Pulmonary artery endothelial cell (primary cell): ENCODE data around the gene MGAT3. TPM values are rescaled to one million over a fixed set of nuclear protein-coding genes. Genes with fewer than 3 reads are reported as not detected.

ENCODE experiments used
- DNase-seq: peaks from one replicate; pipeline ENCODE4 v3.0.0-alpha.2; 2011; ENCODE audit warnings: low read depth, low spot score
- total RNA-seq: library from RNA; depleted of rRNA; stranded (reverse); fragments of >200 nt; gene quantifications from 2 replicates; pipeline ENCODE4 v1.2.3, GENCODE V29; 2014

The MGAT3 gene
- total RNA-seq, 1 donor from 2014 or later, result not detected

DNA sequence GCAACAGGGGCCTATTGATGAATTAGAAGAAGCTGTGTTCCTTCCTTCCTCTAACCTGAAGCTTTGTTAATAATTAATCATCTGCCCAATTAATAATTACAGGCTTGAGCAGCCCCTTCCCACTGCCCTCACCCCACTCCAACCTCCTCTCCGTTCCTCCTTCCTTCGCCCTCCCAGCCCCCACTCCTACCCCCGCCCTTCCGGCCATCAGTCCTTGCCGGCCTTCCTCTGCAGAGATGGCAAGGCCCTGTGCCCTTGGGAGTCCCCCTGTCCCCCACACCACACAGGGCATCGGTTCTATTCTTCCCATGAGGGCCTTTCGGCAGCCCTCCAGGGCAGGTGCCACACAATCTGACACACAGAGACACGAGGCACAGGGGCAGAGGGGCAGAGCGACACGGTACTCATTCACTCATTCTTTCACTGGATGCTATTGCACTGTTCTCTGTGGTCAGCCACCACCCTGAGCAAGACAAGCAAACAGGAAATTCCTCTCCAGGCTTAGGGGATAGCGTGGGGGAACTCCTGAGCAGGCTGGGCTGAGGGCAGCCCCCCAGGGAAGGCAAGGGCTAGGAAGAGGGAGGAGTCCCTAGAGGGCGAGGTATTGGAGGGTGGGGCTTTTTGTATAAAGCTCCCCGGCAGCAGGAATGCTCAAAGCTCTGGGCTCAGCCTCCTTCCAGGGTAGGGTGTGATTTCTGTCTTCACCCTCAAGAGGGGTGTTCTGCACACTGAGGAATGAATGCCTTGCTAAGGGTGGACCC, 14.7 kb downstream of the MGAT3 start:
- DNase-seq, result no peak

DNA sequence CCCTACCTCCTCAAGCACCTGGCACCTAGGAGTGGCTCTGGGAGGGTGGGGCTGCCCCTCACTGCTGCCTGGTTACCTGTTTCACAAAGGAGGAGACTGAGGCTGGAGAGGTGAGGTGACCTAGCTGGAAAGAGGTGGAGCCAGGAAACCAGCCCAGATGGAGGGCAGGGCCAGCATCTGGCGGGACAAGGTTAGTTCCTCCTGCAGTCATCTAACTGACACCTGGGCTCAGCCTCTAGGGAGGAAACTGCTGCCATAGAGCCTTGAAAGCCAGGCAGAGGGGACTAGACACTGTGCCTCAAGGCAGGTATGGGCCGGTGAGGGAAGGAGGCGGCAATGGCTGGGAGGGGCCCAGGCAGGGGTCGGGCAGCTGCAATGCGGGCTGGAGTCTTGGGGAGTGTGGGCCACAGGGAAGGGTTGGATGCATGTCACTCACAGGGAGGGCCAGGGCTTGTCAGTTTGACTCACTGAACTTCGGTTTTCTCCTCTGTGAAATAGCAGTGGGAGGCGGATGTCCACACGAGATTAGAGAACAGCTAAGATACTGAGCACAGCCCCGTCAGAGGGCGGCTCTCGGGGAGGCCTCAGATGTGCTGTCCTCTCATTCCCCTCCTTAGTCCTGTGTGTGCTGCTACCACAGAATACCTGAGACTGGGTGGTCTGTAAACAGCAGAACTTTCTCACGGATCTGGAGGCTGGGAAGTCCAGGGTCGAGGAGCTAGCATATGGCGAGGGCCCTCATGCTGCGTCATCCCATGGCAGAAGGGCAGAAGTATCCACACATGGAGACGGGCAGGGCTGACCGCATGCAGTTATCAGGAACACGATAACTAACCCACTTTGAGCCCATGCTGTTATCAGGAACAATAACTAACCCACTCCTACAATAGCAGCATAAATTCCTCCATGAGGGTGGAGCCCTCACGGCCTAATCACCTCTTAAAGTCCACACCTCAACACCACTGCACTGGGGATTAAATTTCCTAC, 16.1 kb downstream of the MGAT3 start:
- DNase-seq, result no peak

DNA sequence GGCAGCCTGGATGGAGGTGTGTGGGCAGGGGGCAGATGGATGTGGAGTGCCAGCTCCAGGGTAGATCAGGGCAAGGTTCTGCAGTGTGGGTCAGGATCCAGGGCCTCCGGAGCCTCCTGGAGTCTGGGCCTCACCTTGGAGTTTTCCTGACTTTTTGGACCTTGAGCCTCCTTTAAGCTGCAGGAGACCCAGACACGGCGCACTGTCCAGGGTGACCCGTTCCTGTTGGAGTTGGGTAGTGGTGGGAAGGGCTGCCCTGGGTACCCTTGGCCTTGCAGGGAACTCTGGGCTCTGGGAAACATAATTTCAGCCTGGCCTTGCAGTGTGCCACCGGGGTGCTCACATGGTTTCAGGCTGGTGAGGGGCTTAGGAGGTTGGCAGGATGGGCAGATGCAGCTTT, 17.0 kb downstream of the MGAT3 start:
- no peak for DNase-seq

DNA sequence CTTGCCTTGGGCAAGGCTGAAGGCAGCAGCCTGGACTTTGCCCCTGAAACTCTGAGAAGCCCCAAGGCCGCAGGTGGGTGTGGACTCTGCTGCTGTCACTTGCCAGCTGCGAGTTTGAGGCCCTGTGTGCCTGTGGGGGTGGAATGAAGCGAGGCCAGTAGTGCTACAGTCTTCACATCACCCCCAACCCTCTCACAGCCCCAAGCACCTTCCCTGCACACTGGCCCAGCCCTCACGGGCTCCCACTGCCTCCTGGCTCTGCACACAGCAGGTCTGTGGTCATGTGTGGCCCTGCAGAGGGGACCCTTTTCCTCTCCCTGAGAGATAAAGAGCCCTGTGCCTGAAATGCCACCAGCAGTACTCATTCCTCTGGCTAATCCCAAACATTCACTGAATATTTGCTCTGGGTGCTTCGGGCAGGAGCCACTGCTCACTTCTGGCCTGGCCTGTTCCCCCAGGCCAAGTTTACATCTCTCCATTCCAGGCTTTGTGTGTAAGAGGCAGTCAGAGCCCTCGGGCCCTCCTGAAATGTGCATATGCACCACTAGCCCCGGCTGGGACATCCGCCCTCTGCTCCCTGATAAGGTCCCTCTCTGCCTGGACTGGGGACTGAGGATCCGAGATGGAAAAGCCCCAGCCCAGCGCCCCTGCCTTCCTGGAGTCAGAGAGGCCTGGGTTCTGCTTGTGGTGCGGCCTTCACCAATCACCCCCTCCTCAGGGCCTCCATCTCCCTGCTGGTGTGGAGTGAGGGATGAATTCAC, 17.7 kb downstream of the MGAT3 start:
- DNase-seq, result no peak

DNA sequence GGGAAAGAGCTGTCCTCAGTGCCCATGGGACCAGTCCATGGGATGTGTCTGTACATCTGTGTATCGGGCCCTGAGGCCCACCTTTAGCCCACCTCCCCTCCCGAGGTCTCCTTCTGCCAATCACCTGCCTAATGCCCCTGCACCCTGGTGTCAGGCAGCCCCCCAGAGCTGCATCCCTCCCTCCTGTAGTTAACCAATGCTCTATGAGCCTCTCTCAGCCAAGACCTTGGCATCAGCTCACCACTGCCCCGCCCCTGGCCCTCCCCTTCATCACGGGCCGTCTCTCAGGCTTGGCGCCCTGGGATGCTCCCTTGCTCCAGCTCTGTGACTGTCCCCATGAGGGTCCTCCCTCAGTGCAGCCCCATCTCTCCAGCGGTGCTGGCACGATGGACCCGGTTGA, 18.5 kb downstream of the MGAT3 start:
- DNase-seq, result no peak

DNA sequence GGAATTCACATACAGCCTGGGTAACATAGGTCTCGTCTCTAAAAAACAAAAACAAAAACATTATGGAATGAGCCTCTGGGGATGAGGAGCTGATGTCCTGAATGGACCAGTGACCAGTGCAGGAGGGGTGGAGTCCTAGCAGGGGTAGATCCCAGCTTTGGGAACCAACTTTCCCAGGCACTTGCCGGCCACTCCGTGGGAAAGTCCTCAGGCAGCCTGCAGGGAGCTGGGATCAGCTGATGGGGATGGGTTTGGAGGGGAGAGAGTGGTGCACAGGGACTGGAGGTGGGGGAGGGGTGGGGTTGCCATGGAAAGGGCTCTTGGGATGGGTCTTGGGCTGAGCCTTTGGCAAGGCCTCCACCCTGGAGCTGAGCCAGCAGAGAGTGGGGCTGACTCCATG, 19.1 kb downstream of the MGAT3 start:
- DNase-seq, result no peak

DNA sequence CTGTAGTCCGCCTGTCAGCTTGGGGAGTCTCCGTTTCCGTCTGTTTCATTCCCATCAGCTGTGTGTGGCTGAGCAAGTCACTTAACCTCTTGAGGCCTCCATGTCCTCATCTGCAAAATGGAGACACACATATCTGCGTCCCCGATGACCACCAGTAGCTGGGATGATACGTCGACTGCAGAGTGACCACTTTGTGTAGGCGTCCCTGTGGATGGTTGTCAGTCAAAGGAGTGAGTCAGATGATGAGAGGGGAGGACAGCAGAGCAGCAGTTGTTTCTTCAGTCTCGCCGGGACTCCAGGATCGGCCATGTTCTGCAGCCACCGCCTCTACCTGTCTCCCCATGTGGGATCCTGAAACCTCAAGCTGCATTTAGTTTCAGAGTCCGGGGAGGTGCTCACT, 19.9 kb downstream of the MGAT3 start:
- no peak for DNase-seq

DNA sequence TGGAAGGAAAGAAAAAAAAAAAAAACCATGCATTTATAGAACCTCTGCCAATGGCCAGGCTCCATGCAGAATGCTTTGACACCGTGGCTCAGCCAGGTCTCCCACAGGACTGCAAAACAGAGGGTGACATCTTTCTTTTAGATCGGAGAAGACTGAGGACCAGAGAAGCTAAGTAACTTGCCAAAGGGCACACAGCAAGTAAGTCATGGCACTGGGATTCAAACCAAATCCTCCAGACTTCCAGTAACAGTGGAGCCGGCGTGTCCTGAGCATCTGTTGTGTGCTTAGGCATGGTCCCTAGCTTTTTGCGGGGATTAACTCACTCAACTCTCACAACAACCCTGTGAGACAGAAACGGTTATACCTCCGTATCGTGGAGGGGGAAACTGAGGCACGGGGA, 20.7 kb downstream of the MGAT3 start:
- no peak for DNase-seq

DNA sequence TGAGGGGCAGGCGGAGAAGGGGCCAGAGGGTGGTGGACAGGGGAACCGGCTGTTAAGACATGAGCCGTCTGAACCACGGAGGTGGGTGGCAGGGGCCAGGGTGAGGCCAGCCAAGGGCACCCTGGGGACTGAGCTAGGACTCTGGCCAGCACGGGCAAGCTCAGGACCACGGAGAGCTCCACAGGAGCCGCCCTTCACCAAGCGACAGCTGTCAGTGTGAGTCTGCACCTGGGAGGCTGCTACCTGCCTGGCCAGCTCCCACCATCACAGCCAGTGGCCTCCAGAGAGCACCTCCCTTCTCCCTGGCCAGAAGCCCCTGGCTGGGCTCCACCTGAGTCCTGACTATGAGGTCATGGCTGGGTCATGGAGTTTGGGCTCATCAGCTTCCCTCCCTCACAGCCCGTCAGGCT, 21.6 kb downstream of the MGAT3 start:
- DNase-seq, result no peak

DNA sequence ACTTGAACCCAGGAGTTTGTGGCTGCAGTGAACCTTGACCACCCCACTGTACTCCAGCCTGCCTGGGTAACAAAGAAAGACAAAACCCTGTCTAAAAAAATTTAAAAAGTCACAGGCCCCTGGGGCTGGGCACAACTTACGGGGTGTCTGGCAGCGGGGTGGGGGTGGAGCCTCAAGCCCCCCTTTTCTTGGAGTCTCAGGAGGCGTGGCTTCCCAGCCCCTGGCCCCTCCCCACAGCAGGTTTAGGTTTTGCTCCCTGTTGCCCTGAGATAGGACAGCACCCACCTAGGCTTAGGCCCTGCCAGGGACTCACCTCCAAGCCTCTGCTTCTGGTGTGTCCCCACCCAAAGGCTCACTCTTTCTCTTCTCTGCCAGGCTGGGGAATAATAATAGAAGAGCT, 22.4 kb downstream of the MGAT3 start:
- DNase-seq, result no peak

DNA sequence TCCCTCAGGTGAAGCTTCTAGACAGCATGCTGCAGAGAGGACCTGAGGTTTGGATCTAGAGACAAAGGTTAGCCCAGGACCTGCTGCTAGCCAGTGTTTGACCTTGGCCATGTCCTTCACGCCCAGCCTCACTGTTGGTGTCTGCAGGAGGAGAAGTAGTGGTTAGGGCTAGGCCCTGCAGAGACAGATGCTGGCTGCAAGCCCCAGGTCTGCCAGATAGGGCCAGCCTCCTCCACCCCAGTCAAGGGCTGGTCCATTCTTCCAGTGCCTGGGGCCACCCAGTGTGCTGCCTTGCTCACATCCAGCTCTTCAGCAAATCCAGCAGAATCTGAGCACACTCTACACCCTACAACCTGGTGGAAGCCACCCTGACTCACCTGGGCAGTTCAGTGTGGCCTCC, 23.7 kb downstream of the MGAT3 start:
- no peak for DNase-seq

DNA sequence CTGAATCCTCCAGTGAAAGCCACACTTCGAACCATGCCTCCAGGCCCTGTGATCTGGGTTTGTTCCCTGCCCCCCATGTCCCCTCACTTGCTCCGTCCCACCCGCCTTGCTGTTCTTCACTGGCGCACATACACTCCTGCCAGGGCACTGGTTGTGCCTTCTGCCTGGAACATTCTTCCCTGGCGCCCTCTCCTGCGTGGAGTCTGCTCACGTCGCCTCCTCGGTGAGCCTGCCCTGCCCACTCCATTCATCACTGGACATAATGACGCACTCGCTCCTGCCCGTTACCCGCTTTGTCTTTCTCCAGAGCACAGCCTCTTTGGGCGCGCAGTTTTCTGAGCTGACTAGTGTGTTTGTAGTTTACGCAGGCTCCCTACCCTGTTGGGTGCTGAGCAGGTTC, 24.2 kb downstream of the MGAT3 start:
- DNase-seq, result no peak

DNA sequence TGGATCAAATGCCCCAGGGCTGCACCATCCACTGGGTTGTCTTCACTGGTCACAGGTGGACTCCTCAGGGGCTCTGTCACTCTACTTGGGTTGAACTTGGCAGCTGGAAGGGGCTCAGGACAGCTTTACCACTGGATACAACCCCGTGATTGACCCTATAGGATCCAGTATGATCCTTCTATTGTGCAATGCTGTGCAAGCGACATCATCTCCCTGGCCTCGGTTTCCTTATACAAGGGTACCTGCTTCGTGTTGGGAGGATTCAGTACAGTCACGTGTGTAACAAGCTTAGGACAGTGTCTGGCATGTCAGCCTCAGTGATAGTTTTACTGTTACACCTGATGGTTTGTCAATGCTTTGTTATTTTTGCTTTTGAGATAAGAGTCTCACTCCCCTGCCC, 24.8 kb downstream of the MGAT3 start:
- no peak for DNase-seq

DNA sequence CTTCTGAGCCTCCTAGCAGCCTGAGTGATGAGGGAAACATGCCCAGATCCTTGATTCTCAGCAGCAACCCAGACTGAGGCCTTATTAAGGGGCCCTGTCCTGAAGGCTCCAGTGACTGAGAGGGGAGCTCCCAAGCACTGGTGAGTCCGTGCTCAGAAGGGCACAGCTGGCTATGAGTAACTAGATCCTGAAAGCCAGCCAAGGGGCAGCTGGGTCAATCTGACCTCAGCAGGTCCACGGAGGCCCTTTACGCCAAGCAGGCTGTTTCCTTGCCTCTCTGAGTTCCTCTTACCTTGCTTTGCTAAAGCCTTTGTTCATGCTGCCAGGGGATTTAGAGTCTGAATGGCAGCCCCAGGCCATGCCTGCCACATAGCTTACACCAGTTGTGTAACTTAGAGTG, 26.0 kb downstream of the MGAT3 start:
- no peak for DNase-seq

DNA sequence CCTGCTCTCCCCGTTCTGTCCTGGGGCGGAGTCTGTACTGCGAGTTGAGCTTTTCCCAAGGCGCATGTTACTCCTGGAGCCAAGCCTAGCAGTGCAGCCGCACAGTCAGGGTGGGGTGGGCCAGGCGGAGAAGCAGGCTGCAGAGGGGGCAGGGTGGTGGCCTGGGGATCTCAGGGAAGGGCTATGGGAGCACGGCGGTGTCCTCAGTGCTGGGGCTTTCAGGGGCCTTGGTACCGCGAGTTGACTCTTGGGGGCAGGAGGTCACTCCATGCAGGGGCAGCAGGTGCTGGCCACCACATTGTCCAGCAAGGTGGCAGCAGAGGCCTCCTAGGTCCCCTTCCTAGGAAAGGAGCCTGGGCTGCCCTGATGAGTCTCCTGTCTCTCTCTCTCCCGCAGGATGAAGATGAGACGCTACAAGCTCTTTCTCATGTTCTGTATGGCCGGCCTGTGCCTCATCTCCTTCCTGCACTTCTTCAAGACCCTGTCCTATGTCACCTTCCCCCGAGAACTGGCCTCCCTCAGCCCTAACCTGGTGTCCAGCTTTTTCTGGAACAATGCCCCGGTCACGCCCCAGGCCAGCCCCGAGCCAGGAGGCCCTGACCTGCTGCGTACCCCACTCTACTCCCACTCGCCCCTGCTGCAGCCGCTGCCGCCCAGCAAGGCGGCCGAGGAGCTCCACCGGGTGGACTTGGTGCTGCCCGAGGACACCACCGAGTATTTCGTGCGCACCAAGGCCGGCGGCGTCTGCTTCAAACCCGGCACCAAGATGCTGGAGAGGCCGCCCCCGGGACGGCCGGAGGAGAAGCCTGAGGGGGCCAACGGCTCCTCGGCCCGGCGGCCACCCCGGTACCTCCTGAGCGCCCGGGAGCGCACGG, 30.4 kb downstream of the MGAT3 start:
- DNase-seq, result no peak

DNA sequence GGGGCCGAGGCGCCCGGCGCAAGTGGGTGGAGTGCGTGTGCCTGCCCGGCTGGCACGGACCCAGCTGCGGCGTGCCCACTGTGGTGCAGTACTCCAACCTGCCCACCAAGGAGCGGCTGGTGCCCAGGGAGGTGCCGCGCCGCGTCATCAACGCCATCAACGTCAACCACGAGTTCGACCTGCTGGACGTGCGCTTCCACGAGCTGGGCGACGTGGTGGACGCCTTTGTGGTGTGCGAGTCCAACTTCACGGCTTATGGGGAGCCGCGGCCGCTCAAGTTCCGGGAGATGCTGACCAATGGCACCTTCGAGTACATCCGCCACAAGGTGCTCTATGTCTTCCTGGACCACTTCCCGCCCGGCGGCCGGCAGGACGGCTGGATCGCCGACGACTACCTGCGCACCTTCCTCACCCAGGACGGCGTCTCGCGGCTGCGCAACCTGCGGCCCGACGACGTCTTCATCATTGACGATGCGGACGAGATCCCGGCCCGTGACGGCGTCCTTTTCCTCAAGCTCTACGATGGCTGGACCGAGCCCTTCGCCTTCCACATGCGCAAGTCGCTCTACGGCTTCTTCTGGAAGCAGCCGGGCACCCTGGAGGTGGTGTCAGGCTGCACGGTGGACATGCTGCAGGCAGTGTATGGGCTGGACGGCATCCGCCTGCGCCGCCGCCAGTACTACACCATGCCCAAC, 31.2 kb downstream of the MGAT3 start:
- no peak for DNase-seq

DNA sequence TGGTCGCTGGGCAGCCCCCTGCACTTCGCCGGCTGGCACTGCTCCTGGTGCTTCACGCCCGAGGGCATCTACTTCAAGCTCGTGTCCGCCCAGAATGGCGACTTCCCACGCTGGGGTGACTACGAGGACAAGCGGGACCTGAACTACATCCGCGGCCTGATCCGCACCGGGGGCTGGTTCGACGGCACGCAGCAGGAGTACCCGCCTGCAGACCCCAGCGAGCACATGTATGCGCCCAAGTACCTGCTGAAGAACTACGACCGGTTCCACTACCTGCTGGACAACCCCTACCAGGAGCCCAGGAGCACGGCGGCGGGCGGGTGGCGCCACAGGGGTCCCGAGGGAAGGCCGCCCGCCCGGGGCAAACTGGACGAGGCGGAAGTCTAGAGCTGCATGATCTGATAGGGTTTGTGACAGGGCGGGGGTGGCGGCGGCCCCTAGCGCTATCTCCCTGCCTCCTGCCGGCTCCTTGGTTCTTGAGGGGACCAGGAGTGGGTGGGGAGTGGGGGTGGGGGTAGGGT, 31.8 kb downstream of the MGAT3 start:
- DNase-seq, result no peak

DNA sequence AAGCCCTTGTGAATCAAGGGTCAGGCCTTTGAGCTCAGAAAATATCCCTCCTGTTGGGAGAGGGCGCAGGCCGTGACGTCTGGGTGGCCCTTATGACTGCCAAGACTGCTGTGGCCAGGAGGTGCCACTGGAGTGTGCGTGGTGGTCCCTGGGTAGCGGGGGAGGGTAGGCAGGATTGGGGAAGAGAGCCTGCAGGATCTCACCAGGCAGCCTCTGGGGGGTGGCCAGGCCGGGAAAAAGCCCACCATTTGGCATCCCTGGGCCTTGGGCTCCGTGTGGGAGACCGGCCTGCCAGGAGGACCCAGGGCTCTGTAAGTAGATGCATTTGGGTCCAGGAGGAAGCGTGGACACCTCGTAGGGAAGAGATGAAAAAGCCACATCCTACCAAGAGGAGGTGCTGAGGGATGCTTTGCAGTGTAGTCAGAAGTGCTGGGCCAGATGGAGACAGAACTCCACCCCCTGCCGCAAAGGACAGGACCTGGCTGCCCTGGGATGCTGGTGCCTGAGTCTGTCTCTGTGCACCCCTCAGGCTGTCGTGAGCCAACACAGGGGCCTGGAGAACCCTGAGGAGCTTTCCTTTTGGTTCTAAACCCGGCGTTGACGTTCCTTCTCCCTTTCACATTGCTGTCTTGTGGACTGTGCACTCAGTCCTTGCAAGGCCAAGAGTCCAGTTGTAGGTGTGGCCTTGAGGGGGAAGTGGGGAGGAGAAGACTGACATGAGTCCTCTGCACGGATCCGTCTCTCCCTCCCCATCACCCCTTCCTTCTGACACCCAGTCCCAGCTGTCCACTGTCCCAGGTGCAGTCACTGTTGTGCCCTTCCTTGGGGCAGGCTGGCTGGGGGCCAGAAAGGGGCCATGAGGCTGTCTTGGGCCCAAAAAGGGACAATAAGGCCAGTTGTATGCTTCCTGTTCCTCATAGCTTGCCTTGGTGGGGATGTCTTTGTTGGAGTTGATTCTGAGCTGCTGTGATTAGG, 32.6 kb downstream of the MGAT3 start:
- no peak for DNase-seq
